Activated CD8-positive, alpha-beta T cell treated with anti-CD3 and anti-CD28 coated beads, Interleukin-2, amount 10 ng/mL, durations not matched to agents 7 days and 5 days (primary cell): ENCODE data around the gene MAST4. TPM values are rescaled to one million over a fixed set of nuclear protein-coding genes. Genes with fewer than 3 reads are reported as not detected.

Experiments used
- ATAC-seq: fragments of 150-1000 bp; cut with Tn5 transposase; one replicate; pipeline ENCODE4 v1.10.0; 2021; ENCODE audit warnings: moderate library complexity
- CTCF ChIA-PET: fragments of 350-600 bp; sonication (Branson Sonifier 250); formaldehyde crosslinking; loops from one replicate; lab custom pipeline; 2021; ENCODE audit warnings: antibody characterized with exemption; lab: Charles Lee
- POLR2A ChIA-PET: fragments of 350-600 bp; sonication (Branson Sonifier 250); formaldehyde crosslinking; loops from one replicate; lab custom pipeline; 2021; ENCODE audit warnings: antibody characterized with exemption; lab: Charles Lee
- DNase-seq: peaks from one replicate; pipeline ENCODE4 v3.0.0-alpha.2; 2020
- H3K27ac Mint-ChIP-seq: one replicate; pipeline ENCODE4 v1.8.0; 2021; ENCODE audit warnings: mild to moderate bottlenecking, mixed read lengths
- H3K27me3 Mint-ChIP-seq: one replicate; pipeline ENCODE4 v1.8.0; 2021; ENCODE audit warnings: low read depth, mixed read lengths
- H3K36me3 Mint-ChIP-seq: one replicate; pipeline ENCODE4 v1.8.0; 2021; ENCODE audit warnings: low read depth, mixed read lengths
- H3K4me1 Mint-ChIP-seq: one replicate; pipeline ENCODE4 v1.8.0; 2021; ENCODE audit warnings: low read depth, mixed read lengths
- H3K4me3 Mint-ChIP-seq: one replicate; pipeline ENCODE4 v1.8.0; 2021; ENCODE audit warnings: mild to moderate bottlenecking, mixed read lengths
- H3K9me3 Mint-ChIP-seq: one replicate; pipeline ENCODE4 v1.8.0; 2022; ENCODE audit warnings: mixed read lengths; ENCODE audit not compliant: insufficient read depth
- total RNA-seq, 2 experiments: library from RNA; stranded (reverse); gene quantifications; one replicate each; pipeline ENCODE4 v1.2.3, GENCODE V29; 2021

MAST4 gene
- total RNA-seq, 2 experiments from 2014 or later: 5.5 to 7.1 TPM

DNA sequence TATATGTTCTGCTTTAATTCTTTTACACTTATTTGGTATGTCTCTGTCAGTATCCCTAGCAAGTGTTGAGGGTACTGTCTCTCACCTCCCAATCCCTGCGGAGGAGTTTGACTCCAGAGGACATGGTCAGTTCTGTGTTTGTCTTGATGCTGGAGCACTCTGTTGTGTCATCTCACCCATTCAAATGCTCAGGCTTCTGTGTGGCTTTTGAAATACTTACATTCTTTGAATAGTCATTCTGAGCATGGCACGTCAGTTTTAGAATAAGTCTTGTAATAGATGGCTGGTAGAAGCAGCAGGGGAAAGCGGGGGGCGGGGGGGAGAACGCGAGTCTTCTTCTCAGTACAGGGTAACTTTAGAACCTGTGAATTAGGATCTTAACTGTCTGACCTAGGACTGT, 12.3 kb downstream of the MAST4 start:
- H3K4me3 Mint-ChIP-seq: no peak overlapping the region
- H3K4me1 Mint-ChIP-seq: no peaks in the 10 kb centered on the region
- ChIA-PET CTCF (interaction anchor here (0.6 kb wide), 1 partner anchor 302 kb away, joined by 3 read pairs; no protein-coding TSS in a partner anchor), POLR2A (no interaction called here)
- no peak for DNase-seq
- H3K27ac Mint-ChIP-seq: no peak overlapping the region
- no peaks in the 10 kb centered on the region for H3K36me3 Mint-ChIP-seq
- H3K9me3 Mint-ChIP-seq: no peaks in the 10 kb centered on the region
- ATAC-seq: no peak
- H3K27me3 Mint-ChIP-seq: peaks cover 34% of the 10 kb centered on the region

DNA sequence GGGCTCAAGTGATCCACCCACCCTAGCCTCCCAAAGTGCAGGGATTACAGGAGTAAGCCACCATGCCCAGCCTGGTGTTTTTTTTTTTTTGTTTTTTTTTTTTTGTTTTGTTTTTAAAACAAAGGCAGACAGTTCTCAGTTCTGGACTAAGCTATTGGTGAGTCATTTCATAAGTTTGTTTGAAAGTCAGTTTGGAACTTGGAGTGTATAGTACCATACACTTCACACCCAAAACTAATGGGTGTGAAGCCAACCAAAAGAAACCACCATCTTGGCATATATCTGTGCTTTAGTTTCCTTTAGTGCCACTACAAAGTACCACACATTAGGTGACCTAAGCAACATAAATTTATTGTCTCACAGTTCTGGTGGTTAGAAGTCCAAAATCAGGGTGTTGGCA, 13.4 kb downstream of the MAST4 start:
- H3K27me3 Mint-ChIP-seq: peaks cover 26% of the 10 kb centered on the region
- H3K36me3 Mint-ChIP-seq: no peaks in the 10 kb centered on the region
- DNase-seq: no peak
- ChIA-PET CTCF (no interaction called here), POLR2A (no interaction called here)
- H3K27ac Mint-ChIP-seq: no peak overlapping the region
- H3K4me1 Mint-ChIP-seq: no peaks in the 10 kb centered on the region
- no peak for ATAC-seq
- no peaks in the 10 kb centered on the region for H3K9me3 Mint-ChIP-seq
- no peak overlapping the region for H3K4me3 Mint-ChIP-seq

DNA sequence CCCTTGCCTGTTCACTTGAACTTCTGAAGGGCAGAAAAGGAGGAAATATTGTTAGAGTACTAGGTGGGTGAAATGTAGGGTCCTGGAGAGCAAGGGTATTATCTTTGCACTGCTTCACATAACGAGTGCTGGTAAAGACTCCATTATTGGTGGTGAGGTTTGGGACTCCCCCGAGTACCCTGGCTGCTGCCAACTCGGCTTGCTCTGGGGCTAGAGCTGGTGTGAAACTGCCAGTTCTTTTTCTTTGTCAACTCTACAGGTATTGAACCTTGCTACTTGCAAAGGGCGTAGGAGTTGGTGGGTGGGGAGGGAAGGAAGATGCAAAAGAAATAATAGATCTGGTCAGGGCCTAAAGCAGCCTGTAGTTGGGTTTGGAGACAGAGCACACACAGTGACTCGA, 16.0 kb downstream of the MAST4 start:
- H3K36me3 Mint-ChIP-seq: no peaks in the 10 kb centered on the region
- CTCF ChIA-PET: no interaction called here
- H3K4me1 Mint-ChIP-seq: peaks cover 8% of the 10 kb centered on the region
- H3K4me3 Mint-ChIP-seq: no peak overlapping the region
- peaks cover 13% of the 10 kb centered on the region for H3K27me3 Mint-ChIP-seq
- POLR2A ChIA-PET: interaction anchor here (0.6 kb wide), 1 partner anchor 987 kb away, joined by 3 read pairs; no protein-coding TSS in a partner anchor
- ATAC-seq (no peak), DNase-seq (no peak)
- no peak overlapping the region for H3K27ac Mint-ChIP-seq
- no peaks in the 10 kb centered on the region for H3K9me3 Mint-ChIP-seq

DNA sequence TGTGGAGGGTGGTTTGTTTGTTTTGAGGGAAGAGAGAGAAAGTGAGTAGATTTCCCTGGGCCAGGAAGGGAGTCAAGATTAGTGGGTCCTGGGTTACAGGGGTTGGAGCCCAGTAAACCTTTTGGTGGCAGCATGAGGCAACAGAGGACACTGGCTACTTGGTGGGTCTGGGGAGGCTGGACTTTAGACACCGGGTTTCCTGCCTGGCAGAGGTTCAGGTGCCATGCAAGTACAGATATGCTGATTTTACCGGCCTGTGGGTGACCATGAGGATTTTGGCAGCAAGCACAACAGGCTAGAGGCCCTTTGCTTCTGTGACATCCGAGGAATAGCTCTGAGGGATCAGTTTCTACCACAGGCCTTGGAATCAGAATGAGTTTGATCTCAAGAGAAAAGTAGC, 18.9 kb downstream of the MAST4 start:
- no peak overlapping the region for H3K27ac Mint-ChIP-seq
- no peaks in the 10 kb centered on the region for H3K9me3 Mint-ChIP-seq
- DNase-seq (no peak), ATAC-seq (no peak)
- H3K36me3 Mint-ChIP-seq: no peaks in the 10 kb centered on the region
- ChIA-PET CTCF (no interaction called here), POLR2A (no interaction called here)
- H3K27me3 Mint-ChIP-seq: peaks cover 4% of the 10 kb centered on the region
- no peak overlapping the region for H3K4me3 Mint-ChIP-seq
- peaks cover 16% of the 10 kb centered on the region for H3K4me1 Mint-ChIP-seq

DNA sequence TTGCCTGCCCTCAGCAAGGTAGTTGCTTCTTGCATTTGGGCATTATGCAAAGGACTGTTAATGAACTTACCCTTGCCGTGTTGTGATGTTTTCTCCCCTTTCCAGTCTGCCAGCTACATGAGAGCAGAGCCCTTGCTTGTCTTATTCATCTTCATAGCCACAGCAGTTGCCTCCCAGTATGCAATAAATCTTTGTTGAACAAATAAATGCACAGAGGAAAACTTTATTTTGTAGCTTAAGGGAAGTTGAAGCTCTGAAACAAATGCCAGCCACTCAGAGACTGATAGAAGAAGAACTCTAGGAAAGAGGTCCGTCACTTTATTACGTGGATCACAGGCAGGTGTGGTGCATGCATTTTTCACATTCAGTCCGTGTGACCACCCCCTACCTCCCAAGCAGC, 19.7 kb downstream of the MAST4 start:
- peaks cover 3% of the 10 kb centered on the region for H3K27me3 Mint-ChIP-seq
- POLR2A ChIA-PET: no interaction called here
- no peak overlapping the region for H3K4me3 Mint-ChIP-seq
- H3K36me3 Mint-ChIP-seq: no peaks in the 10 kb centered on the region
- ATAC-seq (no peak), DNase-seq (no peak)
- no peaks in the 10 kb centered on the region for H3K9me3 Mint-ChIP-seq
- H3K27ac Mint-ChIP-seq: no peak overlapping the region
- CTCF ChIA-PET: no interaction called here
- H3K4me1 Mint-ChIP-seq: peaks cover 20% of the 10 kb centered on the region

DNA sequence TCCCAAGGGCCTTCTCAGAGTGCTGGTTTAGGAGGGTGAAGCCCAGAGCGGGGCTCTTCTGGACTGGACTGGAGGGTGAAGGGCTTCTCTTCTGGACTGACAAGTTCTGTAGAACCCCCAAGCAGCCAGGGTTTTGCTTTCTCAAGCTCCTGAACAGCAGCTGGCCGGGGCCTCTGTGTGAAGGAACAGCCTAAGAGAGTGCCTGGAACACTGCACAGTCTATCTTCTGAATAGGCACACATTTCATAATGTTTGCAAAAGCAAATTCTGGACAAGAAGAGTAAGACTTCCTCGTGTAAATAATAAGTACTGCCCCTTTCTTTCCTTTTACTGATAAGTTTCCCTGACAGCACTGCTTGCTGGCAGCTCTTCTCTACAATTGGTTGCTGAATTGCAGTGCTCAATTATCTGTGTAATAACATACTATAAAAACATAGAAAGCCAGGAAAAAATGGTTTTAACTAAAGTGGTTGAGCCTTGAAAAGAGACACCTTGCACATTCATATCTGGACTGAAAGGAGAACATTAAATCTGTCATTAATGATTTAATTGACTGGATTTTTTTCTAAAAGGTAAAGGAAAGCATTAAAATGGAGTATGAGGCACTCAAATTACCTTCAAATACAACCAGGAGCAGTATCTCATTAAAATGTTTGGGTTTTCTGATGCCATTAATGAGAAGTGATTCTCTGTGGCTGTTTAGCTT, 20.5 kb downstream of the MAST4 start:
- no peaks in the 10 kb centered on the region for H3K36me3 Mint-ChIP-seq
- ChIA-PET POLR2A (no interaction called here), CTCF (no interaction called here)
- H3K4me3 Mint-ChIP-seq: no peak overlapping the region
- H3K9me3 Mint-ChIP-seq: no peaks in the 10 kb centered on the region
- DNase-seq: no peak
- H3K27me3 Mint-ChIP-seq: peaks cover 2% of the 10 kb centered on the region
- ATAC-seq: no peak
- H3K27ac Mint-ChIP-seq: peak overlapping the region; percentile 27
- peaks cover 23% of the 10 kb centered on the region for H3K4me1 Mint-ChIP-seq

DNA sequence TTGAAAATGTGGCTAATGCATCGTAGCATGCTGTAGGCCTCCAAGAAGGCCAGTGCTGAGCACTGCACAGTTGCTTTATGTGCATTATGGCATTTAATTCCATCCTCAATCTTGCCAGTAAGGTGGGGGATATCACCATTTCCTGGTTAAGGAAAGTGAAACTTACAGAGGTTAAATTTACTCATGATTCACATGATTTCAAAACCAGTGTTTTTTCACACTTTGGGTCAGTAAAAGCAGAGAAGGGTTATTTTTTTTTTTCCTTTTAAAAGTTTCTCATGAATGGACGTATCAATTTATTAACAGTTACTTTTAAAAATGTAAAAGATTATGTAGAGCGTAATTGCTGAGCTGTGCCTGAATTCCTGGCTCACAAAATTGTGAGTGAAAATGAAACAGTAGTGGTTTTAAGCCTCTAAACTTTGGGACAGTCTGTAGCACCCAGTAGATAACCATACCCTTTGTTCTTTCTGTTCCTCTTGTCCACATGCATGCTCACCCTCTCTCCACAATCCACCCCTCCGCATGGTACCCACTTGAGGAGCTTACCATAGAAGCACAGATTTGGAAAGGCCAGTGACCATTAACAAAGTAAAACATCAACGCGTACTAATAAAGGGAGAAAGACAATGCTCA, 21.2 kb downstream of the MAST4 start:
- Mint-ChIP-seq H3K27ac (peak overlapping the region; percentile 73), H3K27me3 (peaks cover 6% of the 10 kb centered on the region), H3K4me3 (no peak overlapping the region), H3K4me1 (peaks cover 23% of the 10 kb centered on the region), H3K36me3 (no peaks in the 10 kb centered on the region), H3K9me3 (no peaks in the 10 kb centered on the region)
- no peak for ATAC-seq
- CTCF ChIA-PET: interaction anchor here (0.9 kb wide), 1 partner anchor 311 kb away, joined by 3 read pairs; no protein-coding TSS in a partner anchor
- DNase-seq: no peak
- POLR2A ChIA-PET: no interaction called here

DNA sequence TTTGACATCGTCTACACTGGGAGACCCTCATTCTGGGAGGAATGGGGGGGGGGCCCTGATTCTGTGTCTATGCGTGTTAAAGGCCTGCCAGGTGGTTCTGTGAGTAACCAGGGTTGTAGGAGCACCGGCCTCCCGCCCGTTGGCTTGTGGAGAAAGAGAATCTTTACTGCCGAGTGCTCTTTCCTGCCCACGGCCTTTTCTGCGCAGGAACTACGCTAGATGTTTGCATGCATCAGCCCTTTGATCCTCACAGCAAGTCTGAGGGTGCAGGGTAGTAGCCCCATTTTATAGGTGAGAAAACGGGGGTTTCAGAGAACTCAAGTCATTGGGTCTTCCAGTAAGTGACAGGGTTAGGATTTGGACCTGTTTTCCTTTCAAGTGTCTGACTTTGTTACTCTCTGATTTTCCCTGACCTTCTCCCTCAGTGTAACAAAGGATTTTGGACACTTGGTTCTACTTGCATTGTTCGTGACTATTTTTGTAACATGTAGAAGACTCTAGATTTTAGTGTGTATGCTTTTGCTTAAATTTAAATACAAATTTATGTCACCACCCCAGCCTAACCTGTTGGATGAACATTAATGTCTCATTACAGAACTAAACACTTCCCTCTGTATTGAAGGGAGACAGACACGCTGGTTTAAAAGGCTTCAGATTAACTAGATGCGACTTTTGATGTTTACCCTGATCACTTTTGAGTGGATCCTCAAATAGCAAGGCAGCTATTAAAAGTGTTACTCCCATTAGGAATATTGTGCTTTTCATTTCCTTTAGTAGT, 22.0 kb downstream of the MAST4 start:
- ATAC-seq (no peak), DNase-seq (no peak)
- H3K4me1 Mint-ChIP-seq: peaks cover 23% of the 10 kb centered on the region
- CTCF ChIA-PET: interaction anchor here (0.9 kb wide), 1 partner anchor 312 kb away, joined by 3 read pairs; no protein-coding TSS in a partner anchor
- H3K36me3 Mint-ChIP-seq: no peaks in the 10 kb centered on the region
- peaks cover 9% of the 10 kb centered on the region for H3K27me3 Mint-ChIP-seq
- no peak overlapping the region for H3K4me3 Mint-ChIP-seq
- POLR2A ChIA-PET: no interaction called here
- H3K9me3 Mint-ChIP-seq: no peaks in the 10 kb centered on the region
- no peak overlapping the region for H3K27ac Mint-ChIP-seq

DNA sequence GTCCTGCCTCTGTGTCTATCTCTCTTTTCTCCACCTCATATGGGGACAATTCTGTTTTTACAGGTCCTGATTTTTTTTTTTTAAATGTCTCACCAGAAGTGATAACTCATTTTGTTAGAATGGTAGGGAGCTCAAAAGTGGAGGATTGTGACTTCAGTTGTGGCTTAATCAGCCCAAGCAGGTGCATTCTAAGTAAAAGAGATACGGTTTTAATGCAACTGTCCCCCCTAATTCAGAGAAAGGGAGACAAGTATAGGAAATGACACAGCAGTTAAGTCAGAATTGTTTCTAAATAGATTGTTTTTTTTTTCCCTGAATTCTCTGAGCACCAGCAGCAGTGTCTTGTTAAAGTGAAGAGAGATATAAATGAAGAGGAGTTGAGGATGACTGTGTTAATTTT, 24.5 kb downstream of the MAST4 start:
- POLR2A ChIA-PET: interaction anchor here (0.7 kb wide), 1 partner anchor 40 kb away, joined by 3 read pairs; no protein-coding TSS in a partner anchor
- ATAC-seq (no peak), DNase-seq (no peak)
- Mint-ChIP-seq H3K4me3 (no peak overlapping the region), H3K36me3 (no peaks in the 10 kb centered on the region), H3K27ac (no peak overlapping the region), H3K9me3 (no peaks in the 10 kb centered on the region), H3K4me1 (peaks cover 23% of the 10 kb centered on the region), H3K27me3 (peaks cover 20% of the 10 kb centered on the region)
- CTCF ChIA-PET: interaction anchor here (1.0 kb wide), 1 partner anchor 314 kb away, joined by 3 read pairs; no protein-coding TSS in a partner anchor

DNA sequence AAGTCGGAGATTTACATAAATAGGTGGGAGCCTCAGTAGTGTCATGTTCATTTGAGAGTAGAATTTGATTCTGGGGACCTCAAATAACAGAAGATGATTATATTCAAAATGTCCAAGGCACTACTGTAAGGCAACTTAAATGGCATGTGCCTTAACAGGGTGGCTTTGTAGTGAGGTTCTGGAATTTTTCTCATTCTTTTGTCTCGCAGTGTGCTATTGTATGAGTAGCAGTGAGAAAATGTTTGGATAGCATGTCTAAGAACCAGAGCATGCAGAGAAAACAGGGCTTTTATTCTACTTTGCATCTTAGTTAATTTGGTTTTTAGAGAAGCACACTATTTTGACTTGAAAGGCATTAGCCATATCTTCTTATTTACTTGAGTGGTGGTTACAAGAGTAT, 25.0 kb downstream of the MAST4 start:
- Mint-ChIP-seq H3K27ac (no peak overlapping the region), H3K4me1 (peaks cover 23% of the 10 kb centered on the region), H3K9me3 (no peaks in the 10 kb centered on the region), H3K4me3 (no peak overlapping the region), H3K36me3 (no peaks in the 10 kb centered on the region), H3K27me3 (peaks cover 21% of the 10 kb centered on the region)
- DNase-seq: no peak
- ATAC-seq: no peak
- CTCF ChIA-PET: interaction anchor here (1.0 kb wide), 1 partner anchor 315 kb away, joined by 3 read pairs; no protein-coding TSS in a partner anchor
- POLR2A ChIA-PET: no interaction called here

DNA sequence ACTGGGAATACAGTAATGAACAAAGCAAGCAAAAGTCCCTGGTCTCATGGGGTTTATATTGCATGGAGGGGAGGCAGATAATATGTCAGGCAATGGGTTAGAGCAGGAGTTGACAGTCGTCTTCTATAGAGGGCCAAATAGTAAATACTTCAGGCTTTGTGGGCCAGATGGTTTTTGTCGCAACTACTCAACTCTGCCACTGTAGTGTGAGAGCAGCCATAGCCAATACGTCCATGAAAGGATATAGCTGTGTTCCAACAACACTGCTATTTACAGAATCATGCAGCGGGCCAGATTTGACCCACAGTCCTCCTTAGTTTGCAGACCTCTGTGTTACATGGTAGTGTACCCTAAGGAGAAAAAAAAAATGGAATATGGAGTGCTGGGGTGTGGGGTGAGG, 25.5 kb downstream of the MAST4 start:
- Mint-ChIP-seq H3K4me1 (peaks cover 20% of the 10 kb centered on the region), H3K27me3 (peaks cover 24% of the 10 kb centered on the region), H3K4me3 (no peak overlapping the region), H3K9me3 (no peaks in the 10 kb centered on the region), H3K36me3 (no peaks in the 10 kb centered on the region), H3K27ac (no peak overlapping the region)
- no peak for DNase-seq
- no peak for ATAC-seq
- POLR2A ChIA-PET: no interaction called here
- CTCF ChIA-PET: no interaction called here

DNA sequence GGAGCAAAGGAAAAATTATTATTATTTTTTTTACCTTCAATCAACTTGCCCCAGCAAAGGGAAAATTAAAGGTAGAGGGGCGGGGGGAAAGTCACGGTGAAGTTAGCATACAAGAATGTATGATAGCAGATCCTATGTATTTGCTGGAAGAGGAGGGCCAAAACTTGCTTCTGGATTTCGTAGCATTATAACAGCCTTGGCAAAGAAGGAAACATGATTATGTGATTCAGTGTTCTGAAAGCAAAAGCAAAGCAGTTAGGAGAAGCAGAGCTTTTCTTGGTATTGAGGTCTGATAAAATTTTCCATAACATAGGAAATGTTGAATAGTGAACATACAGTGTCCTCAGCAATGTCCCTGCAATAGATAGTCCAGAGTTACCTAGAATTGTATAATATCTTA, 32.4 kb downstream of the MAST4 start:
- H3K27ac Mint-ChIP-seq: no peak overlapping the region
- no peaks in the 10 kb centered on the region for H3K9me3 Mint-ChIP-seq
- no peaks in the 10 kb centered on the region for H3K4me1 Mint-ChIP-seq
- CTCF ChIA-PET: no interaction called here
- H3K27me3 Mint-ChIP-seq: peaks cover 29% of the 10 kb centered on the region
- no peak overlapping the region for H3K4me3 Mint-ChIP-seq
- DNase-seq (no peak), ATAC-seq (no peak)
- no peaks in the 10 kb centered on the region for H3K36me3 Mint-ChIP-seq
- POLR2A ChIA-PET: no interaction called here
